WERI-Rb-1 (cell line): ENCODE results near the gene PTPRN2.

ENCODE experiments used
- DNase-seq: peaks from one replicate; pipeline ENCODE4 v3.0.0-alpha.2; 2020
- H3K27ac ChIP-seq: fragments of 250-450 bp; sonication (Bioruptor Pico); 2 replicates; pipeline ENCODE4 v1.5.1; 2020; ENCODE audit warnings: mild to moderate bottlenecking, moderate library complexity
- H3K27me3 ChIP-seq: fragments of 250-450 bp; sonication (Bioruptor Pico); 2 replicates; pipeline ENCODE4 v1.5.1; 2021; ENCODE audit warnings: mild to moderate bottlenecking, low read depth, moderate library complexity; ENCODE audit not compliant: insufficient read depth, severe bottlenecking
- H3K36me3 ChIP-seq: fragments of 250-450 bp; sonication (Bioruptor Pico); 2 replicates; pipeline ENCODE4 v1.5.1; 2020; ENCODE audit warnings: mild to moderate bottlenecking, moderate library complexity
- H3K4me3 ChIP-seq: 2 replicates; pipeline ENCODE4 v1.5.1; 2011; ENCODE audit warnings: low read depth, mild to moderate bottlenecking, control low read depth, low read length
- H3K9me3 ChIP-seq: fragments of 250-450 bp; sonication (Bioruptor Pico); 2 replicates; pipeline ENCODE4 v1.5.1; 2021; ENCODE audit warnings: mild to moderate bottlenecking, moderate library complexity; ENCODE audit not compliant: severe bottlenecking
- TF ChIP-seq, protein P1 (sequence below): IDR thresholded peaks from 2 replicates; pipeline ENCODE4 v1.5.1; 2011; ENCODE audit warnings: low read depth, mild to moderate bottlenecking, control low read depth, inconsistent platforms, low read length

PTPRN2 gene

GRCh38 chr7:157876469-157877285 lies 710.9 kb downstream of the PTPRN2 start:
- TF ChIP-seq, protein P1, sequence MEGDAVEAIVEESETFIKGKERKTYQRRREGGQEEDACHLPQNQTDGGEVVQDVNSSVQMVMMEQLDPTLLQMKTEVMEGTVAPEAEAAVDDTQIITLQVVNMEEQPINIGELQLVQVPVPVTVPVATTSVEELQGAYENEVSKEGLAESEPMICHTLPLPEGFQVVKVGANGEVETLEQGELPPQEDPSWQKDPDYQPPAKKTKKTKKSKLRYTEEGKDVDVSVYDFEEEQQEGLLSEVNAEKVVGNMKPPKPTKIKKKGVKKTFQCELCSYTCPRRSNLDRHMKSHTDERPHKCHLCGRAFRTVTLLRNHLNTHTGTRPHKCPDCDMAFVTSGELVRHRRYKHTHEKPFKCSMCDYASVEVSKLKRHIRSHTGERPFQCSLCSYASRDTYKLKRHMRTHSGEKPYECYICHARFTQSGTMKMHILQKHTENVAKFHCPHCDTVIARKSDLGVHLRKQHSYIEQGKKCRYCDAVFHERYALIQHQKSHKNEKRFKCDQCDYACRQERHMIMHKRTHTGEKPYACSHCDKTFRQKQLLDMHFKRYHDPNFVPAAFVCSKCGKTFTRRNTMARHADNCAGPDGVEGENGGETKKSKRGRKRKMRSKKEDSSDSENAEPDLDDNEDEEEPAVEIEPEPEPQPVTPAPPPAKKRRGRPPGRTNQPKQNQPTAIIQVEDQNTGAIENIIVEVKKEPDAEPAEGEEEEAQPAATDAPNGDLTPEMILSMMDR = peak; percentile 77
- H3K9me3 ChIP-seq = no peaks in the 10 kb centered on the region
- H3K36me3 ChIP-seq = no peaks in the 10 kb centered on the region
- peak; percentile 51 for DNase-seq
- H3K27ac ChIP-seq = no peak overlapping the region
- H3K27me3 ChIP-seq = no peaks in the 10 kb centered on the region
- H3K4me3 ChIP-seq = no peak overlapping the region

- Histone ChIP-seq H3K36me3 (no peaks in the 10 kb centered on the region), H3K27ac (no peak overlapping the region), H3K27me3 (no peaks in the 10 kb centered on the region), H3K4me3 (no peak overlapping the region), H3K9me3 (no peaks in the 10 kb centered on the region)
- peak; percentile 59 for DNase-seq
- TF ChIP-seq, protein P1 = peak; percentile 86
These were observed 712.1 kb downstream of the PTPRN2 start for GRCh38 chr7:157875230-157876179.

DNA sequence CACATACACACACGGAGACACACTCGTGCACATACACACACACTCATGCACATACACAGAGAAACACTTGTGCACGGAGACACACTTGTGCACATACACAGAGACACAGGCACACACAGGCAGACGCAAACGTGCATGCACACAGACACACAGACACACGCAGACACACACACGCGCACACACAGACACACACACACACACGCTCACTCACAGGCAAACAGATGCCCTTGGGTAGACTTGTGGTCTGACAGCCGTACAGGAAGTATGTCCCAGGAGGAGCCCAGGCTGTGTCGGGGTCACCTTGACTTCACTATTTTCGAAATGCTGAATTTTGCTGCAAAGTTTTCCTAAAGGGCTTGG lies 712.8 kb downstream of the PTPRN2 start:
- Histone ChIP-seq H3K27me3 (no peaks in the 10 kb centered on the region), H3K27ac (no peak overlapping the region), H3K36me3 (no peaks in the 10 kb centered on the region), H3K4me3 (no peak overlapping the region), H3K9me3 (no peaks in the 10 kb centered on the region)
- no peak for DNase-seq
- TF ChIP-seq, protein P1 = no peak

DNA sequence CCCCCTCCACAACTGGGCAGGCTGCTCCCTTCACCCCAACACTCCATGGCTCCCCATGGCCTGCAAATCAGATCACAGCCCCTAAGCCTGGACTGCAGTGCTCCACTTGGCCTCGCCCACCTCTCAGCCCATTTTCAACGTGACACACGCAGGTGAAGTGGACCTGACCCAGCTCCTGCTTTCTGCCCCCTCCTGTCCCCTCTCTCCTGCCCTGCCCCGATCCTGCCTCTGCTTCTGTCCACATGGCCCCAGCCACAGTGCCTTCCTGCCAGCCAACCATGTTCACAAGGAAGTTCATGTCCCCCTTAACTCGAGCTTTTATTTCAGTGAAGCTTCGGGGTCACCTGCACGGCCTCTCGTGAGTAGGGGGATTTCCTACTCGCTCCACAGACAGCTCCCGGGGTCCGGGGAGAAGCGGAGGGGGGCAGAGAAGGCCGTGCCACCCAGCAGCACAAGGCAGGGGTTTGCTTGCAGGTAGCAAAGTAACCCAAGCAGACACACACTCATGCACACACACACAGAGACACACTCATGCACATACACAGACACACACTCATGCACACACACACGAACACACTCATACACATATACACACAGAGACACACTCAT lies 713.3 kb downstream of the PTPRN2 start:
- Histone ChIP-seq H3K27me3 (no peaks in the 10 kb centered on the region), H3K27ac (no peak overlapping the region), H3K36me3 (no peaks in the 10 kb centered on the region), H3K4me3 (no peak overlapping the region), H3K9me3 (no peaks in the 10 kb centered on the region)
- DNase-seq = no peak
- TF ChIP-seq, protein P1 = no peak

DNA sequence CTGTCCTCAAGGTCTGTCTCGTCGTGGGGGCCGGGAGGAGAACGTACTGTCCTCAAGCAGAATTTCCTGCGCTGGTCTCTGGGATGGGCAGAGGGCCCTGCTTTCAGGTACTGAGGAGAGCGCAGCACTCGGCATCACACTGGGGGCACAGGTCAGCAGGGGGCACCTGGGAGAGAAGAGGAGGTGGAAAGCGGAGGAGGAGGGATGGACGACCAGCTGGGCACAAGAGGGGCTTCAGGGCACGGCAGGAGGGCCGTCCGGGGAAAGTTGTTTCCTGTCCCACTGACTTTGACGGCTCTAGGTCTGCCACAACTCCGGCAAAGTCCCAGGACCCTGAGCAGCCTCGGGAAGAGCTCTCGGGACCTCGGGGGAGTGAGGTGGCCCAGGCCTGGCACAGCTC lies 714.0 kb downstream of the PTPRN2 start:
- TF ChIP-seq, protein P1 = no peak
- H3K36me3 ChIP-seq = no peaks in the 10 kb centered on the region
- H3K27ac ChIP-seq = no peak overlapping the region
- H3K27me3 ChIP-seq = no peaks in the 10 kb centered on the region
- H3K9me3 ChIP-seq = no peaks in the 10 kb centered on the region
- DNase-seq = no peak
- H3K4me3 ChIP-seq = no peak overlapping the region
